RWPE1 (cell line): Measurements from ENCODE around the gene TRIM28.
A peak's percentile ranks its signal among the peaks of the same experiment; 100 is the strongest.

Experiments
- CTCF ChIA-PET: fragments of 350-600 bp; sonication (Branson Sonifier 250); formaldehyde crosslinking; extraction: SDS; loops from one replicate; lab custom pipeline; 2021; lab: Yijun Ruan, JAX
- POLR2A ChIA-PET: fragments of 400-600 bp; formaldehyde crosslinking; extraction: SDS; loops from one replicate; lab custom pipeline; 2020; ENCODE audit warnings: antibody characterized with exemption; ENCODE audit not compliant: low non-redundant PET; lab: Yijun Ruan, JAX
- DNase-seq: peaks from one replicate; pipeline ENCODE4 v3.0.0; 2012; ENCODE audit warnings: low spot score
- H3K27ac ChIP-seq: fragments of 450-650 bp; 2 replicates; pipeline ENCODE4 v1.5.1; 2017
- CTCF ChIP-seq: fragments of 450-650 bp; conservative IDR thresholded peaks from 2 replicates; pipeline ENCODE4 v1.5.1; 2017; ENCODE audit warnings: low read depth, mild to moderate bottlenecking

TRIM28 gene

GRCh38 chr19:58585442-58586132 is 41.7 kb downstream of the TRIM28 start:
- no peak for TF ChIP-seq CTCF
- ChIA-PET CTCF (no interaction called here), POLR2A (no interaction called here)
- H3K27ac ChIP-seq: 0 out of 2 replicates have a peak overlapping the region, but pooled peaks have one; percentile 16
- no peak for DNase-seq

- H3K27ac ChIP-seq: 0 out of 2 replicates have a peak overlapping the region, but pooled peaks have one; percentile 16
- DNase-seq: no peak
- ChIA-PET CTCF (no interaction called here), POLR2A (no interaction called here)
- TF ChIP-seq CTCF: no peak
Observed at GRCh38 chr19:58586133-58586765, 42.4 kb downstream of the TRIM28 start.
